ENCODE measurements around the gene NLRC5. TPM values are rescaled to one million over a fixed set of nuclear protein-coding genes. Genes with fewer than 3 reads are reported as not detected.

NLRC5 gene
- total RNA-seq, 1 experiment from 2014 or later, result 1.6 TPM

DNA sequence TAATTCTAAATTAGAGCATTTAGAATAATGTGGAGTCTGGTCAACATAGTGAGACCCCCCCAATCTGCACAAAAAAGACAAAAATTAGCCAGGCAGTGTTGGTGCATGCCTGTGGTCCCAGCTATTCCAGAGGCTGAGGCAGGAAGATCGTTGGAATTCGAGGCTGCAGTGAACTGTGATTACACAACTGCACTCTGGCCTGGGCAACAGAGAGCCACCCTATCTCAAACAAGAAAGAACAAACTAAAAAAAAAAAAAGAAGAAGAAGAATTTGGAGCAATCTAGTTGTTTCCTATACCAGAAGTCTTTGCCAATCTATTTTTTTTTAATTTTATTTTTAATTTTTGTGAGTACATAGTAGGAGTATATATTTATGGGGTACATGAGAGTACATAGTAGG is 21.6 kb upstream of the NLRC5 start:
- CTCF ChIA-PET, result no interaction called here
- intact Hi-C loops (cut with micrococcal nuclease; ENCODE audit: unreplicated experiment), result no loop called here
- H3K9me3 ChIP-seq, result no peaks in the 10 kb centered on the region

DNA sequence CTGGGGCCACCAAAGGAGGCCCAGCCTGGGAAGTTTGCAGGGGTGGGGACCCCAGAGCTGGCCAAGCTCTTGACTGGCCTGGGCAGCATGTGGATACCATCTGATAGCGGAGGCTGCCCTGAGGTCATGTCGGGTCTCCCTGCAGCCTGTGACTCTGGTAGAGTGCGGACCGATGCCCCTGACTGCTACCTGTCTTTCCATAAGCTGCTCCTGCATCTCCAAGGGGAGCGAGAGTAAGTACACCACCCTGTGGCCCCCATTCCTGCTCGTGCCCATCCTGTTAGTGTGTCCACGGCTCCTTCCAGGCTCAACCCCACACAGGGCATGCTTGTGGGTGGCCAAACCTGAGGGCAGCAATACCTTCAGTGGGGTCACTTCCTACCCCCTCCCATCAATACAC is 19.6 kb upstream of the NLRC5 start:
- H3K9me3 Mint-ChIP-seq (ENCODE audit: unreplicated experiment), result peaks cover 9% of the 10 kb centered on the region
- intact Hi-C loops (cut with micrococcal nuclease; ENCODE audit: unreplicated experiment), result no loop called here
- no peak for DNase-seq

More for the DNA sequence above, 21.6 kb upstream of the NLRC5 start:
- no peak for DNase-seq
- H3K4me3 ChIP-seq (ENCODE audit: low read depth, low read length), result no peak overlapping the region
- H3K9me3 Mint-ChIP-seq (ENCODE audit: unreplicated experiment), result peaks cover 9% of the 10 kb centered on the region
- no peak overlapping the region for H3K4me3 Mint-ChIP-seq (ENCODE audit: unreplicated experiment)
- POLR2A ChIA-PET, result no interaction called here
- no peaks in the 10 kb centered on the region for H3K27me3 ChIP-seq (replicated peaks; ENCODE audit: control insufficient read depth, insufficient read depth, low read length)
- no peaks in the 10 kb centered on the region for H3K36me3 Mint-ChIP-seq (ENCODE audit: insufficient read depth, unreplicated experiment)
- H3K27me3 Mint-ChIP-seq (ENCODE audit: insufficient read depth, unreplicated experiment), result no peaks in the 10 kb centered on the region
- TF ChIP-seq, protein P1, sequence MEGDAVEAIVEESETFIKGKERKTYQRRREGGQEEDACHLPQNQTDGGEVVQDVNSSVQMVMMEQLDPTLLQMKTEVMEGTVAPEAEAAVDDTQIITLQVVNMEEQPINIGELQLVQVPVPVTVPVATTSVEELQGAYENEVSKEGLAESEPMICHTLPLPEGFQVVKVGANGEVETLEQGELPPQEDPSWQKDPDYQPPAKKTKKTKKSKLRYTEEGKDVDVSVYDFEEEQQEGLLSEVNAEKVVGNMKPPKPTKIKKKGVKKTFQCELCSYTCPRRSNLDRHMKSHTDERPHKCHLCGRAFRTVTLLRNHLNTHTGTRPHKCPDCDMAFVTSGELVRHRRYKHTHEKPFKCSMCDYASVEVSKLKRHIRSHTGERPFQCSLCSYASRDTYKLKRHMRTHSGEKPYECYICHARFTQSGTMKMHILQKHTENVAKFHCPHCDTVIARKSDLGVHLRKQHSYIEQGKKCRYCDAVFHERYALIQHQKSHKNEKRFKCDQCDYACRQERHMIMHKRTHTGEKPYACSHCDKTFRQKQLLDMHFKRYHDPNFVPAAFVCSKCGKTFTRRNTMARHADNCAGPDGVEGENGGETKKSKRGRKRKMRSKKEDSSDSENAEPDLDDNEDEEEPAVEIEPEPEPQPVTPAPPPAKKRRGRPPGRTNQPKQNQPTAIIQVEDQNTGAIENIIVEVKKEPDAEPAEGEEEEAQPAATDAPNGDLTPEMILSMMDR (IDR thresholded peaks at IDR 0.05; ENCODE audit: insufficient read depth in 1 of 2, low read depth in 1 of 2, low read length in 1 of 2, severe bottlenecking in 1 of 2, unreplicated experiment in 1 of 2), result no peak
- peaks cover 10% of the 10 kb centered on the region; the same call in 1 of the 2 replicates for H3K4me1 ChIP-seq
- peaks cover 23% of the 10 kb centered on the region for H3K4me1 Mint-ChIP-seq (ENCODE audit: low read depth, unreplicated experiment)
- BruUV-seq (replicated peaks), result no TSS peak
- H3K36me3 ChIP-seq (ENCODE audit: control insufficient read depth, insufficient read depth, low read length), result no peaks in the 10 kb centered on the region
- no peak overlapping the region for H3K27ac Mint-ChIP-seq (ENCODE audit: unreplicated experiment)

DNA sequence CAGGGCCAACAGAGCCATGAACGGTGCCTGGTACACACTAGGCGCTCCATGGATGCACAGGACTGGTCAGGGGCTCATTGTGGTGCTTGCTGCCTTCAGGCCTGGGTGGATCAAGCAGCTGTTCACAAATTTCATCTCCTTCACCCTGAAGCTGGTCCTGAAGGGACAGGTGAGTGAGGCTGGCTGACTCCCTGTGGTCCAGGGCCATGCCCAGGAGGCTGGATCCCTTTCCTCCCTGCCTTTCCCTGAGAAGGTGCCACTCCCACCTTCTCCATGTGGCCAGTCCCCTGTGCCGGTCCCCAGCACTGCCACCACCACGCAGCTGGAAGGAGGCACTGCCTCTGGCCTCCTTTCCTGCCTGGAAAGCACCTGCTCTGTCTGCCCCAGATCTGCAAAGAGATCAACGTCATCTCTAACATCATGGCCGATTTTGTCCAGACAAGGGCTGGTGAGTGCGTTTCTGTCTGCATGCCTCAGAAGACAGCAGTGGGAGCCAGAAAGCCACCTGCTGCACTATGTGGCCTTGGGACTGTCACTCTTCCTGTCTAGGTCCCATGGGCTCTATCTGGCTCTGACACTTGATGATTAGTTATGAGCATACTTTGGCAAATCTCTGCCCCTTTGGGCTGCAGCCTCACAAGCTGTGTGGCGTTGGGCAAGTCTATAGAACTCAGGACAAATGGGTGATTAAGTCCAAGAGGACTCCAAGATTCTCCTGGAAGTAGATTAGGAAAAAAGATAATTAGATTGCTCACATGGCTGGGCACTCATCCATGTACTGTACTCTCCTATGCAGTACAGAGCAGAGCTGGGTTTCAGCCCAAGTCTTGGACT is 18.2 kb upstream of the NLRC5 start:
- Histone ChIP-seq H3K4me3 (ENCODE audit: low read depth, low read length) (no peak overlapping the region), H3K4me1 (peaks cover 13% of the 10 kb centered on the region; the same call in 1 of the 2 replicates), H3K27me3 (replicated peaks; ENCODE audit: control insufficient read depth, insufficient read depth, low read length) (no peaks in the 10 kb centered on the region), H3K9me3 (no peaks in the 10 kb centered on the region), H3K36me3 (ENCODE audit: control insufficient read depth, insufficient read depth, low read length) (no peaks in the 10 kb centered on the region)
- Mint-ChIP-seq H3K27ac (ENCODE audit: unreplicated experiment) (no peak overlapping the region), H3K27me3 (ENCODE audit: insufficient read depth, unreplicated experiment) (no peaks in the 10 kb centered on the region), H3K9me3 (ENCODE audit: unreplicated experiment) (peaks cover 9% of the 10 kb centered on the region), H3K4me3 (ENCODE audit: unreplicated experiment) (no peak overlapping the region), H3K4me1 (ENCODE audit: low read depth, unreplicated experiment) (peaks cover 18% of the 10 kb centered on the region), H3K36me3 (ENCODE audit: insufficient read depth, unreplicated experiment) (no peaks in the 10 kb centered on the region)
- ChIA-PET POLR2A (no interaction called here), CTCF (no interaction called here)
- TF ChIP-seq, protein P1 (IDR thresholded peaks at IDR 0.05; ENCODE audit: insufficient read depth in 1 of 2, low read depth in 1 of 2, low read length in 1 of 2, severe bottlenecking in 1 of 2, unreplicated experiment in 1 of 2), result no peak
- DNase-seq, result no peak
- no TSS peak for BruUV-seq (replicated peaks)
- intact Hi-C loops (cut with micrococcal nuclease; ENCODE audit: unreplicated experiment), result no loop called here

More for the DNA sequence above, 19.6 kb upstream of the NLRC5 start:
- Histone ChIP-seq H3K9me3 (no peaks in the 10 kb centered on the region), H3K4me1 (peaks cover 13% of the 10 kb centered on the region; the same call in 1 of the 2 replicates), H3K4me3 (ENCODE audit: low read depth, low read length) (no peak overlapping the region), H3K36me3 (ENCODE audit: control insufficient read depth, insufficient read depth, low read length) (no peaks in the 10 kb centered on the region), H3K27me3 (replicated peaks; ENCODE audit: control insufficient read depth, insufficient read depth, low read length) (no peaks in the 10 kb centered on the region)
- no TSS peak for BruUV-seq (replicated peaks)
- Mint-ChIP-seq H3K27me3 (ENCODE audit: insufficient read depth, unreplicated experiment) (no peaks in the 10 kb centered on the region), H3K36me3 (ENCODE audit: insufficient read depth, unreplicated experiment) (no peaks in the 10 kb centered on the region), H3K27ac (ENCODE audit: unreplicated experiment) (no peak overlapping the region), H3K4me1 (ENCODE audit: low read depth, unreplicated experiment) (peaks cover 29% of the 10 kb centered on the region), H3K4me3 (ENCODE audit: unreplicated experiment) (no peak overlapping the region)
- CTCF ChIA-PET, result no interaction called here
- POLR2A ChIA-PET, result interaction anchor here (1.1 kb wide), 1 partner anchor 15 kb away, joined by 3 read pairs; no protein-coding TSS in a partner anchor
- TF ChIP-seq, protein P1 (IDR thresholded peaks at IDR 0.05; ENCODE audit: insufficient read depth in 1 of 2, low read depth in 1 of 2, low read length in 1 of 2, severe bottlenecking in 1 of 2, unreplicated experiment in 1 of 2), result no peak
